Mucosa of descending colon (tissue), 3 donors: ENCODE measurements around the gene FOLR1. TPM values are rescaled to one million over a fixed set of nuclear protein-coding genes. Genes with fewer than 3 reads are reported as not detected.

Experiments
- ATAC-seq: fragments of 200-7000 bp; cut with Tn5 transposase; one replicate; pipeline ENCODE4 v1.9.1; 2020; ENCODE audit warnings: mild to moderate bottlenecking, moderate library complexity
- DNase-seq, 3 donors: peaks; one replicate each; pipeline ENCODE4 v3.0.0-alpha.2; 2020
- H3K36me3 ChIP-seq: fragments of 200-600 bp; one replicate; pipeline ENCODE4 v1.8.0; 2021; ENCODE audit warnings: low read depth, mild to moderate bottlenecking
- H3K4me1 ChIP-seq: fragments of 200-600 bp; one replicate; pipeline ENCODE4 v1.8.0; 2021; ENCODE audit warnings: low read depth, mild to moderate bottlenecking
- H3K4me3 ChIP-seq: fragments of 200-600 bp; one replicate; pipeline ENCODE4 v1.8.0; 2021; ENCODE audit warnings: mild to moderate bottlenecking
- H3K9me3 ChIP-seq: fragments of 200-600 bp; one replicate; pipeline ENCODE4 v1.8.0; 2021; ENCODE audit warnings: mild to moderate bottlenecking
- CTCF ChIP-seq: fragments of 200-600 bp; IDR thresholded peaks from one replicate; pipeline ENCODE4 v1.8.0; 2022; ENCODE audit warnings: antibody characterized with exemption, mild to moderate bottlenecking
- intact Hi-C, 2 donors: fragments of 100-400 bp; cut with DNase I in 1 of 2; cut with micrococcal nuclease in 1 of 2; formaldehyde crosslinking; loops; one replicate each; pipeline versions ENCODE4 v1.11.0 to v1.11.1; 2022; cut with DNase I, micrococcal nuclease
- total RNA-seq, 3 donors: library from RNA; stranded (reverse); fragmentation: NEBNext Ultra II Directional in 2 of 3; extraction: Animal tissue kit (Norgen Biotek cat#: 25700) in 2 of 3; gene quantifications; one replicate each; pipeline versions ENCODE4 v1.2.1 to v1.2.4, GENCODE V29; 2021 to 2023
- donor health status: DM: no; HTN: no; CAD: no; lungs with moderate emphysema.
- donor health status: DM: no; HTN: no; CAD: no.
- donor health status: DM: no; HTN: yes; CAD: no.

Gene FOLR1
- total RNA-seq, 3 donors from 2014 or later, result not detected

- no peak for DNase-seq
These were observed 44.2 kb downstream of the FOLR1 start for GRCh38 chr11:72236083-72236697.

GRCh38 chr11:72236774-72237111 is 44.8 kb downstream of the FOLR1 start:
- peaks cover 37% of the 10 kb centered on the region for H3K4me1 ChIP-seq
- no peaks in the 10 kb centered on the region for H3K36me3 ChIP-seq
- no peak for DNase-seq
- no peaks in the 10 kb centered on the region for H3K9me3 ChIP-seq
- no peak for TF ChIP-seq CTCF
- no peak overlapping the region for H3K4me3 ChIP-seq
- intact Hi-C loops, result no loop called here
- ATAC-seq, result no peak

More at GRCh38 chr11:72236083-72236697, 44.2 kb downstream of the FOLR1 start:
- H3K9me3 ChIP-seq, result no peaks in the 10 kb centered on the region
- no peaks in the 10 kb centered on the region for H3K36me3 ChIP-seq
- H3K4me3 ChIP-seq, result no peak overlapping the region
- H3K4me1 ChIP-seq, result peaks cover 37% of the 10 kb centered on the region
- no peak for ATAC-seq
- intact Hi-C loops, result no loop called here
- no peak for TF ChIP-seq CTCF

- DNase-seq (no peak), ATAC-seq (no peak)
- intact Hi-C loops, result no loop called here
- Histone ChIP-seq H3K9me3 (no peaks in the 10 kb centered on the region), H3K36me3 (no peaks in the 10 kb centered on the region), H3K4me3 (no peak overlapping the region), H3K4me1 (peaks cover 37% of the 10 kb centered on the region)
- TF ChIP-seq CTCF, result no peak
These were observed 45.4 kb downstream of the FOLR1 start for GRCh38 chr11:72237112-72237931.

- DNase-seq (peak; percentile 54 to 73 (median 73)), ATAC-seq (peak; percentile 80)
- Histone ChIP-seq H3K4me3 (no peak overlapping the region), H3K4me1 (peaks cover 37% of the 10 kb centered on the region), H3K36me3 (no peaks in the 10 kb centered on the region), H3K9me3 (no peaks in the 10 kb centered on the region)
- intact Hi-C loops, result no loop called here
- TF ChIP-seq CTCF, result peak; percentile 71
These were observed 46.1 kb downstream of the FOLR1 start for GRCh38 chr11:72238040-72238450.

- no peaks in the 10 kb centered on the region for H3K9me3 ChIP-seq
- no peak for TF ChIP-seq CTCF
- H3K4me3 ChIP-seq, result no peak overlapping the region
- intact Hi-C loops, result no loop called here
- H3K36me3 ChIP-seq, result no peaks in the 10 kb centered on the region
- ATAC-seq (no peak), DNase-seq (no peak)
- H3K4me1 ChIP-seq, result peaks cover 37% of the 10 kb centered on the region
These were observed 46.8 kb downstream of the FOLR1 start for GRCh38 chr11:72238492-72239312.
